GM20431 (cell line): ENCODE measurements around the gene ABTB2.

Experiments used
- in situ Hi-C: fragments of 300-500 bp; cut with MseI, MboI; formaldehyde crosslinking; loops from one replicate; pipeline ENCODE4 v1.15.0; 2020; ENCODE audit warnings: low sequenced_read_pairs; ENCODE audit not compliant: unreplicated experiment

Gene ABTB2

GRCh38 chr11:34105079-34105956 lies 252.5 kb downstream of the ABTB2 start, which contains the start of gene NAT10:
Gene NAT10, plus strand, starts transcription at chr11:34105629. Its CDS starts 2,597 bp downstream, at chr11:34108226.
- in situ Hi-C loops, result no loop called here

GRCh38 chr11:34104680-34105078 lies 253.1 kb downstream of the ABTB2 start:
- in situ Hi-C loops, result no loop called here
